Measurements from ENCODE around the gene SLC6A13. TPM values are rescaled to one million over a fixed set of nuclear protein-coding genes. Genes with fewer than 3 reads are reported as not detected.

SLC6A13 gene
- polyA plus RNA-seq, 1 donor (not counting 4 experiments of a cell fraction or from before 2014, with no cell fraction given) = 0.33 TPM

GRCh38 chr12:211142-211465 lies 51.5 kb downstream of the SLC6A13 start:
- Histone ChIP-seq H3K27ac (ENCODE audit: control insufficient read depth, insufficient read depth, low read length) (no peak overlapping the region), H3K4me1 (ENCODE audit: control insufficient read depth, extremely low read depth, insufficient read depth, low read length) (no peaks in the 10 kb centered on the region), H3K9me1 (ENCODE audit: control insufficient read depth, extremely low read depth, insufficient read depth, low read length) (no peaks in the 10 kb centered on the region), H3K4me3 (ENCODE audit: control insufficient read depth in 2 of 3, extremely low read depth in 1 of 3, insufficient read depth in 2 of 3, low read depth in 1 of 3, low read length in 3 of 3) (no peak overlapping the region), H2AFZ (ENCODE audit: control insufficient read depth, low read length) (no peak overlapping the region), H4K20me1 (ENCODE audit: control insufficient read depth, extremely low read depth, insufficient read depth, low read length) (no peaks in the 10 kb centered on the region), H3K36me3 (ENCODE audit: control insufficient read depth in 2 of 2, extremely low read depth in 1 of 2, insufficient read depth in 2 of 2, low read length in 2 of 2) (no peaks in the 10 kb centered on the region), H3K79me2 (ENCODE audit: control insufficient read depth, insufficient read depth, low read length) (no peaks in the 10 kb centered on the region), H3K4me2 (ENCODE audit: control insufficient read depth, extremely low read depth, insufficient read depth, low read depth, low read length) (no peak overlapping the region), H3K9me3 (ENCODE audit: control insufficient read depth, low read depth, low read length) (no peaks in the 10 kb centered on the region), H3K9ac (ENCODE audit: control insufficient read depth, extremely low read depth, insufficient read depth, low read length) (no peak overlapping the region), H3K27me3 (ENCODE audit: control insufficient read depth, extremely low read depth, insufficient read depth, low read length) (peaks cover 33% of the 10 kb centered on the region)
- TF ChIP-seq EZH2 (IDR thresholded peaks at IDR 0.05; ENCODE audit: low read length) (no peak), CTCF (optimal IDR thresholded peaks at IDR 0.05 in 1 of 3, IDR thresholded peaks at IDR 0.05 in 1 of 3, conservative IDR thresholded peaks at IDR 0.05 in 1 of 3; ENCODE audit: extremely low read depth in 1 of 3, insufficient read depth in 2 of 3, low read length in 3 of 3) (no peak)
- DNase-seq (ENCODE audit: low read depth, low spot score) = no peak
- no peak for FAIRE-seq
- dilution Hi-C loops (cut with MboI; ENCODE audit: extremely low pct_ligation_motif_present, low sequenced_read_pairs) = no loop called here

GRCh38 chr12:210277-211141 lies 52.1 kb downstream of the SLC6A13 start:
- no peak overlapping the region for H3K9ac ChIP-seq (ENCODE audit: control insufficient read depth, extremely low read depth, insufficient read depth, low read length)
- TF ChIP-seq CTCF (optimal IDR thresholded peaks at IDR 0.05 in 1 of 3, IDR thresholded peaks at IDR 0.05 in 1 of 3, conservative IDR thresholded peaks at IDR 0.05 in 1 of 3; ENCODE audit: extremely low read depth in 1 of 3, insufficient read depth in 2 of 3, low read length in 3 of 3) (no peak), EZH2 (IDR thresholded peaks at IDR 0.05; ENCODE audit: low read length) (no peak)
- no peak overlapping the region for H3K4me3 ChIP-seq (ENCODE audit: control insufficient read depth in 2 of 3, extremely low read depth in 1 of 3, insufficient read depth in 2 of 3, low read depth in 1 of 3, low read length in 3 of 3)
- no peaks in the 10 kb centered on the region for H3K79me2 ChIP-seq (ENCODE audit: control insufficient read depth, insufficient read depth, low read length)
- H2AFZ ChIP-seq (ENCODE audit: control insufficient read depth, low read length) = no peak overlapping the region
- FAIRE-seq (no peak), DNase-seq (ENCODE audit: low read depth, low spot score) (no peak)
- H3K4me1 ChIP-seq (ENCODE audit: control insufficient read depth, extremely low read depth, insufficient read depth, low read length) = no peaks in the 10 kb centered on the region
- no peak overlapping the region for H3K4me2 ChIP-seq (ENCODE audit: control insufficient read depth, extremely low read depth, insufficient read depth, low read depth, low read length)
- no peaks in the 10 kb centered on the region for H4K20me1 ChIP-seq (ENCODE audit: control insufficient read depth, extremely low read depth, insufficient read depth, low read length)
- H3K27ac ChIP-seq (ENCODE audit: control insufficient read depth, insufficient read depth, low read length) = no peak overlapping the region
- dilution Hi-C loops (cut with MboI; ENCODE audit: extremely low pct_ligation_motif_present, low sequenced_read_pairs) = no loop called here
- no peaks in the 10 kb centered on the region for H3K9me1 ChIP-seq (ENCODE audit: control insufficient read depth, extremely low read depth, insufficient read depth, low read length)
- H3K27me3 ChIP-seq (ENCODE audit: control insufficient read depth, extremely low read depth, insufficient read depth, low read length) = peaks cover 29% of the 10 kb centered on the region
- no peaks in the 10 kb centered on the region for H3K9me3 ChIP-seq (ENCODE audit: control insufficient read depth, low read depth, low read length)
- H3K36me3 ChIP-seq (ENCODE audit: control insufficient read depth in 2 of 2, extremely low read depth in 1 of 2, insufficient read depth in 2 of 2, low read length in 2 of 2) = no peaks in the 10 kb centered on the region

Measured in keratinocyte (primary cell).